Endothelial cell of umbilical vein (primary cell): ENCODE data around the gene GPR151. TPM values are rescaled to one million over a fixed set of nuclear protein-coding genes. Genes with fewer than 3 reads are reported as not detected.

Source experiments
- Bru-seq: library from RNA; stranded (reverse); fragments of 400-500 nt; gene quantifications from one replicate; lab custom pipeline; 2021; lab: Mats Ljungman, UMichigan
- BruChase-seq, 2 experiments: library from RNA; stranded (reverse); fragments of 400-500 nt; gene quantifications; one replicate each; lab custom pipeline; 2021; lab: Mats Ljungman, UMichigan
- BruUV-seq: library from RNA; stranded (reverse); fragments of 400-500 nt; replicated peaks from 2 replicates; lab custom pipeline; 2021; lab: Mats Ljungman, UMichigan
- CTCF ChIA-PET: fragments of 300-600, 350-600 bp; sonication (Branson Sonifier 250); formaldehyde crosslinking; loops from one replicate; lab custom pipeline; 2021; ENCODE audit warnings: antibody characterized with exemption, inconsistent platforms; lab: Charles Lee
- POLR2A ChIA-PET: fragments of 300-600, 350-600 bp; sonication (Branson Sonifier 250); formaldehyde crosslinking; loops from one replicate; lab custom pipeline; 2021; ENCODE audit warnings: antibody characterized with exemption, inconsistent platforms; lab: Charles Lee
- DNase-seq: peaks from one replicate; pipeline ENCODE4 v3.0.0-alpha.2; 2011; ENCODE audit warnings: low read depth, low spot score
- FAIRE-seq: peaks from 2 replicates; lab custom pipeline; 2011; peaks lifted over from hg19 to GRCh38; lab: Jason Lieb, UNC
- H2AFZ ChIP-seq: 2 replicates; pipeline ENCODE4 v1.6.0; 2012; ENCODE audit warnings: low read depth, low read length, control low read depth, inconsistent platforms
- H3K27ac ChIP-seq: 2 replicates; pipeline ENCODE4 v1.5.1; 2011; ENCODE audit warnings: low read depth, mild to moderate bottlenecking, control low read depth, low read length, moderate library complexity; ENCODE audit not compliant: insufficient read depth
- H3K27me3 ChIP-seq, 2 experiments: 2 replicates each; pipeline versions ENCODE4 v1.6.0 to v1.6.1; 2011; ENCODE audit warnings: low read length in 2 of 2, mixed read lengths in 1 of 2; ENCODE audit not compliant: control insufficient read depth in 2 of 2, insufficient read depth in 2 of 2
- H3K36me3 ChIP-seq, 2 experiments: 2 replicates in 1 of 2; 3 replicates in 1 of 2; pipeline ENCODE4 v1.5.1; 2011; ENCODE audit warnings: low read length in 2 of 2, mild to moderate bottlenecking in 1 of 2, moderate library complexity in 1 of 2; ENCODE audit not compliant: control insufficient read depth in 2 of 2, insufficient read depth in 2 of 2; ENCODE audit errors: extremely low read depth in 1 of 2
- H3K4me1 ChIP-seq: 3 replicates; pipeline ENCODE4 v1.5.1; 2011; ENCODE audit warnings: mild to moderate bottlenecking, low read length; ENCODE audit not compliant: control insufficient read depth, insufficient read depth; ENCODE audit errors: extremely low read depth
- H3K4me2 ChIP-seq: 2 replicates; pipeline ENCODE4 v1.6.1; 2011; ENCODE audit warnings: low read length, control low read depth, mixed read lengths; ENCODE audit not compliant: insufficient read depth
- H3K4me3 ChIP-seq, 3 experiments: fragments of 200-600 bp in 1 of 3; sonication (generic), shearing (Covaris generic) in 1 of 3; replicated peaks in 1 of 3; 2 replicates each; pipeline ENCODE4 v1.5.1; 2011 to 2016; ENCODE audit warnings: control low read depth in 3 of 3, low read length in 3 of 3, mild to moderate bottlenecking in 2 of 3, inconsistent platforms in 1 of 3, low read depth in 1 of 3, moderate library complexity in 1 of 3; ENCODE audit not compliant: insufficient read depth in 1 of 3
- H3K79me2 ChIP-seq: 2 replicates; pipeline ENCODE4 v1.6.0; 2012; ENCODE audit warnings: low read length, inconsistent platforms; ENCODE audit not compliant: control insufficient read depth, insufficient read depth
- H3K9ac ChIP-seq: replicated peaks from 2 replicates; pipeline ENCODE3; 2011; ENCODE audit warnings: low read length, control low read depth; ENCODE audit not compliant: insufficient read depth; ENCODE audit errors: extremely low read depth
- H3K9me1 ChIP-seq: replicated peaks from 3 replicates; pipeline ENCODE4 v1.6.0; 2011; ENCODE audit warnings: mild to moderate bottlenecking, low read length; ENCODE audit not compliant: control insufficient read depth, insufficient read depth; ENCODE audit errors: extremely low read depth
- H3K9me3 ChIP-seq: replicated peaks from 2 replicates; pipeline ENCODE4 v1.5.1; 2012; ENCODE audit warnings: low read length, inconsistent platforms; ENCODE audit not compliant: control insufficient read depth, insufficient read depth
- H4K20me1 ChIP-seq: replicated peaks from 2 replicates; pipeline ENCODE3; 2011; ENCODE audit warnings: mild to moderate bottlenecking, low read length; ENCODE audit not compliant: control insufficient read depth, insufficient read depth; ENCODE audit errors: extremely low read depth
- EZH2 ChIP-seq: IDR thresholded peaks from 2 replicates; pipeline ENCODE4 v1.6.1; 2012; ENCODE audit warnings: borderline replicate concordance, low read depth, mild to moderate bottlenecking, moderate library complexity, low read length, inconsistent platforms; ENCODE audit not compliant: severe bottlenecking
- FOS ChIP-seq: IDR thresholded peaks from 2 replicates; pipeline ENCODE4 v1.6.1; 2011; ENCODE audit warnings: mild to moderate bottlenecking, low read length, moderate library complexity, borderline replicate concordance; ENCODE audit not compliant: insufficient read depth
- GATA2 ChIP-seq: IDR thresholded peaks from 2 replicates; pipeline ENCODE4 v1.7.0; 2011; ENCODE audit warnings: low read depth, mild to moderate bottlenecking, moderate library complexity, mixed read lengths, low read length; ENCODE audit not compliant: insufficient read length, insufficient read depth
- JUN ChIP-seq: IDR thresholded peaks from 2 replicates; pipeline ENCODE4 v1.6.1; 2011; ENCODE audit warnings: borderline replicate concordance, low read depth; ENCODE audit not compliant: insufficient read length, insufficient read depth
- MYC ChIP-seq: IDR thresholded peaks from one replicate; pipeline ENCODE4 v1.6.1; 2011; ENCODE audit warnings: mild to moderate bottlenecking, low read depth, low read length
- POLR2A ChIP-seq: IDR thresholded peaks from 2 replicates; pipeline ENCODE4 v1.6.1; 2012; ENCODE audit warnings: low read depth, mild to moderate bottlenecking, control low read depth, low read length
- POLR2AphosphoS5 ChIP-seq: IDR thresholded peaks from 2 replicates; pipeline ENCODE4 v1.6.1; 2012; ENCODE audit warnings: low read depth, mild to moderate bottlenecking, control low read depth, low read length, moderate library complexity; ENCODE audit not compliant: insufficient read depth
- dilution Hi-C: fragments of 300-500 bp; cut with MboI; formaldehyde crosslinking; loops from one replicate; pipeline ENCODE4 v1.15.0; 2019; ENCODE audit warnings: low sequenced_read_pairs; ENCODE audit not compliant: extremely low pct_ligation_motif_present
- intact Hi-C: fragments of 100-400 bp; cut with micrococcal nuclease; formaldehyde crosslinking; loops from one replicate; pipeline ENCODE4 v1.10.0; 2022
- long read RNA-seq: library from polyadenylated mRNA; stranded (forward); transcript quantifications from one replicate; pipeline ENCODE4 v2.0.0, GENCODE V29; 2021
- polyA minus RNA-seq, 3 experiments: library from RNA; depleted of rRNA, polyadenylated mRNA; stranded (reverse); fragments of >200 nt; gene quantifications; 1 replicate in 1 of 3; 2 replicates in 2 of 3; pipeline ENCODE4 v1.2.3, GENCODE V29; 2011
- polyA plus RNA-seq, 4 experiments: library from polyadenylated mRNA; depleted of rRNA in 3 of 4; stranded (reverse) in 3 of 4; unstranded in 1 of 4; fragments of >200 nt; gene quantifications; 2 replicates each; pipeline versions ENCODE4 v1.2.1 to v1.2.3, GENCODE V29; 2011 to 2012; ENCODE audit warnings: missing spikeins in 1 of 4
- total RNA-seq: library from RNA; stranded (reverse); gene quantifications from 2 replicates; pipeline ENCODE4 v1.2.3, GENCODE V29; 2021
- TF ChIP-seq, protein P1 (sequence below), 2 donors: IDR thresholded peaks; 1 replicate in 1 of 2; 2 replicates in 1 of 2; pipeline ENCODE4 v1.5.1; 2011; ENCODE audit warnings: low read length in 2 of 2, mild to moderate bottlenecking in 2 of 2, moderate library complexity in 2 of 2, control low read depth in 1 of 2, inconsistent platforms in 1 of 2, low read depth in 1 of 2; ENCODE audit not compliant: insufficient read depth in 1 of 2; ENCODE audit errors: extremely low read depth in 1 of 2
- TF ChIP-seq, protein P2 (sequence below): IDR thresholded peaks from 2 replicates; pipeline ENCODE4 v1.6.1; 2011; ENCODE audit not compliant: insufficient read depth, insufficient read length

Gene GPR151
- total RNA-seq (not detected in 2 replicates), polyA plus RNA-seq (0.06 and 0.08 TPM in 2 replicates), polyA minus RNA-seq (0.15 TPM in 1 of 2 replicates, not detected in the other), Bru-seq, nascent RNA (not detected), BruChase-seq, experiment 1, labeled RNA remaining after a 6-hour chase (not detected), BruChase-seq, experiment 2, labeled RNA remaining after a 2-hour chase (not detected)
- polyA plus RNA-seq (2011; cell fraction: cytosol; rRNA removed), result 0.03 and 0.06 TPM in 2 replicates
- 0.04 TPM in 1 of 2 replicates, not detected in the other for polyA plus RNA-seq (2011; cell fraction: nucleus; rRNA removed)
- polyA plus RNA-seq (2012), result 0.08 TPM in 1 of 2 replicates, not detected in the other
- not detected for polyA minus RNA-seq (2011; cell fraction: cytosol; rRNA and poly(A)+ RNA removed)
- polyA minus RNA-seq (2011; cell fraction: nucleus; rRNA and poly(A)+ RNA removed), result not detected in 2 replicates
- long read RNA-seq, result 0 reads

DNA sequence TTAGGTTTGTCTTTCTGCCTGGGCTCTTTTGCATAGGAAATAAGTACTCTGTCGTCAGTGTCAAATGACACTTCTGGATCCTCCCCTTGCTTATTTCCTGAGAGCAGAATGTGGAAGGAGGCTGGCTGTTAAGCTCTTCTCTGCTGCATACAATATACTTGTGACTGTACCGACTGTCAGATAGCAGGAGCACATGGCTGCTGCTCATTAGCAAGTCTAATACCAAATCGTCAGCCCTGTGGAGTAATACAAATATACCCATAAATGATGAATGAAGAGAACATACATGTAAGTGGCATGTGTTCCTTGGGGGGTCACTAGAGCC lies at the start of gene GPR151:
TSS of gene GPR151 (minus strand) at position 40 of the 325 bp plus-strand sequence. CDS start 77 bp downstream, outside the sequence.
- no peaks in the 10 kb centered on the region for H3K9me3 ChIP-seq
- H3K27me3 ChIP-seq, result peaks cover 0 to 2% of the 10 kb centered on the region in 2 experiments
- H4K20me1 ChIP-seq, result peaks cover 2% of the 10 kb centered on the region
- H3K36me3 ChIP-seq, result peaks cover 0 to 4% of the 10 kb centered on the region in 2 experiments
- no TSS peak for BruUV-seq
- ChIA-PET POLR2A (no interaction called here), CTCF (interaction anchor here (1.3 to 2.7 kb wide), 4 partner anchors 9 to 673 kb away, joined by 4 to 12 read pairs (median 8); no protein-coding TSS in a partner anchor)
- H3K4me3 ChIP-seq, result no peak within 1 kb of the TSS
- no peak within 1 kb of the TSS for H2AFZ ChIP-seq
- DNase-seq (no peak), FAIRE-seq (no peak)
- intact Hi-C loops (loop anchor here (10.0 kb wide), 1 partner anchor 231 kb away; no protein-coding TSS in a partner anchor), dilution Hi-C loops (no loop called here)
- no peaks in the 10 kb centered on the region for H3K9me1 ChIP-seq
- no peak within 1 kb of the TSS for H3K9ac ChIP-seq
- H3K27ac ChIP-seq, result no peak within 1 kb of the TSS
- H3K4me2 ChIP-seq, result no peak within 1 kb of the TSS
- H3K79me2 ChIP-seq, result no peaks in the 10 kb centered on the region
- no peak for TF ChIP-seq POLR2AphosphoS5
- TF ChIP-seq, protein P1, sequence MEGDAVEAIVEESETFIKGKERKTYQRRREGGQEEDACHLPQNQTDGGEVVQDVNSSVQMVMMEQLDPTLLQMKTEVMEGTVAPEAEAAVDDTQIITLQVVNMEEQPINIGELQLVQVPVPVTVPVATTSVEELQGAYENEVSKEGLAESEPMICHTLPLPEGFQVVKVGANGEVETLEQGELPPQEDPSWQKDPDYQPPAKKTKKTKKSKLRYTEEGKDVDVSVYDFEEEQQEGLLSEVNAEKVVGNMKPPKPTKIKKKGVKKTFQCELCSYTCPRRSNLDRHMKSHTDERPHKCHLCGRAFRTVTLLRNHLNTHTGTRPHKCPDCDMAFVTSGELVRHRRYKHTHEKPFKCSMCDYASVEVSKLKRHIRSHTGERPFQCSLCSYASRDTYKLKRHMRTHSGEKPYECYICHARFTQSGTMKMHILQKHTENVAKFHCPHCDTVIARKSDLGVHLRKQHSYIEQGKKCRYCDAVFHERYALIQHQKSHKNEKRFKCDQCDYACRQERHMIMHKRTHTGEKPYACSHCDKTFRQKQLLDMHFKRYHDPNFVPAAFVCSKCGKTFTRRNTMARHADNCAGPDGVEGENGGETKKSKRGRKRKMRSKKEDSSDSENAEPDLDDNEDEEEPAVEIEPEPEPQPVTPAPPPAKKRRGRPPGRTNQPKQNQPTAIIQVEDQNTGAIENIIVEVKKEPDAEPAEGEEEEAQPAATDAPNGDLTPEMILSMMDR (IDR thresholded peaks at IDR 0.05; ENCODE audit: extremely low read depth in 1 of 2, insufficient read depth in 1 of 2, low read depth in 1 of 2, low read length in 2 of 2), result no peak
- no peak for TF ChIP-seq POLR2A
- TF ChIP-seq GATA2, result no peak
- TF ChIP-seq FOS, result no peak
- no peak for TF ChIP-seq JUN
- no peak for TF ChIP-seq EZH2
- TF ChIP-seq, protein P2, sequence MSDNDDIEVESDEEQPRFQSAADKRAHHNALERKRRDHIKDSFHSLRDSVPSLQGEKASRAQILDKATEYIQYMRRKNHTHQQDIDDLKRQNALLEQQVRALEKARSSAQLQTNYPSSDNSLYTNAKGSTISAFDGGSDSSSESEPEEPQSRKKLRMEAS, result no peak
- no peak for TF ChIP-seq MYC
- H3K4me1 ChIP-seq, result no peaks in the 10 kb centered on the region
